ENCODE results near the gene MRGPRF.

The MRGPRF gene

GRCh38 chr11:69059429-69059828 lies 46.4 kb upstream of the MRGPRF start:
- TF ChIP-seq, protein P1, sequence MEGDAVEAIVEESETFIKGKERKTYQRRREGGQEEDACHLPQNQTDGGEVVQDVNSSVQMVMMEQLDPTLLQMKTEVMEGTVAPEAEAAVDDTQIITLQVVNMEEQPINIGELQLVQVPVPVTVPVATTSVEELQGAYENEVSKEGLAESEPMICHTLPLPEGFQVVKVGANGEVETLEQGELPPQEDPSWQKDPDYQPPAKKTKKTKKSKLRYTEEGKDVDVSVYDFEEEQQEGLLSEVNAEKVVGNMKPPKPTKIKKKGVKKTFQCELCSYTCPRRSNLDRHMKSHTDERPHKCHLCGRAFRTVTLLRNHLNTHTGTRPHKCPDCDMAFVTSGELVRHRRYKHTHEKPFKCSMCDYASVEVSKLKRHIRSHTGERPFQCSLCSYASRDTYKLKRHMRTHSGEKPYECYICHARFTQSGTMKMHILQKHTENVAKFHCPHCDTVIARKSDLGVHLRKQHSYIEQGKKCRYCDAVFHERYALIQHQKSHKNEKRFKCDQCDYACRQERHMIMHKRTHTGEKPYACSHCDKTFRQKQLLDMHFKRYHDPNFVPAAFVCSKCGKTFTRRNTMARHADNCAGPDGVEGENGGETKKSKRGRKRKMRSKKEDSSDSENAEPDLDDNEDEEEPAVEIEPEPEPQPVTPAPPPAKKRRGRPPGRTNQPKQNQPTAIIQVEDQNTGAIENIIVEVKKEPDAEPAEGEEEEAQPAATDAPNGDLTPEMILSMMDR (IDR thresholded peaks at IDR 0.05; ENCODE audit: extremely low read depth, insufficient read depth, missing control alignments), result no peak
- in situ Hi-C loops (cut with MboI; ENCODE audit: low pct_unique_long_range_greater_than_20kb, low sequenced_read_pairs, unreplicated experiment), result no loop called here
- DNase-seq (ENCODE audit: low spot score), result no peak

- DNase-seq (ENCODE audit: low spot score), result no peak
- in situ Hi-C loops (cut with MboI; ENCODE audit: low pct_unique_long_range_greater_than_20kb, low sequenced_read_pairs, unreplicated experiment), result no loop called here
- TF ChIP-seq, protein P1 (IDR thresholded peaks at IDR 0.05; ENCODE audit: extremely low read depth, insufficient read depth, missing control alignments), result no peak
These were observed 45.6 kb upstream of the MRGPRF start for GRCh38 chr11:69058511-69059270.

GRCh38 chr11:69057801-69058200 lies 44.8 kb upstream of the MRGPRF start:
- DNase-seq (ENCODE audit: low spot score), result no peak
- in situ Hi-C loops (cut with MboI; ENCODE audit: low pct_unique_long_range_greater_than_20kb, low sequenced_read_pairs, unreplicated experiment), result no loop called here
- TF ChIP-seq, protein P1 (IDR thresholded peaks at IDR 0.05; ENCODE audit: extremely low read depth, insufficient read depth, missing control alignments), result no peak

DNA sequence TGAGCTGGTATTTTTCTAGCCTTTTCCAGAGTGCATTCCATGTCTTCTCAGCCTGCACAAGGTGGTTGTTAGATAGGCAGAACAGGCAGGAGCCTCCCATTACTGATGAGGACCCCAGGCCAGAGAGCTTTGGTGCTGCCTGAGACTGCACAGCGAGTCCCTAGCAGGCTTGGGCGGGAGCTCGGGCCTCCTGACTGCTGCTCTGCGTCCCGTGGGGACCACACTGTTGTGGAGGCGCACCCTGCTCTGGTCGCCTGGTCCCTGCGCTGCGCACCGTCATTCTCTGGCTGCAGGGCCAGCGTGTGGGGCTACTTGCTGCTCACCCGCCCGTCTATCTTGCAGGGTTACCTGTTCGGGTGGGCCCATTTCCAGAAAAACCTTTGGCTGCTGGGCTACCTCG lies 44.2 kb upstream of the MRGPRF start:
- in situ Hi-C loops (cut with MboI; ENCODE audit: low pct_unique_long_range_greater_than_20kb, low sequenced_read_pairs, unreplicated experiment), result no loop called here
- no peak for DNase-seq (ENCODE audit: low spot score)
- TF ChIP-seq, protein P1 (IDR thresholded peaks at IDR 0.05; ENCODE audit: extremely low read depth, insufficient read depth, missing control alignments), result no peak

- peak; percentile 92 for DNase-seq (ENCODE audit: low spot score)
- TF ChIP-seq, protein P1 (IDR thresholded peaks at IDR 0.05; ENCODE audit: extremely low read depth, insufficient read depth, missing control alignments), result no peak
- in situ Hi-C loops (cut with MboI; ENCODE audit: low pct_unique_long_range_greater_than_20kb, low sequenced_read_pairs, unreplicated experiment), result no loop called here
These were observed 42.8 kb upstream of the MRGPRF start for GRCh38 chr11:69055598-69056516.

DNA sequence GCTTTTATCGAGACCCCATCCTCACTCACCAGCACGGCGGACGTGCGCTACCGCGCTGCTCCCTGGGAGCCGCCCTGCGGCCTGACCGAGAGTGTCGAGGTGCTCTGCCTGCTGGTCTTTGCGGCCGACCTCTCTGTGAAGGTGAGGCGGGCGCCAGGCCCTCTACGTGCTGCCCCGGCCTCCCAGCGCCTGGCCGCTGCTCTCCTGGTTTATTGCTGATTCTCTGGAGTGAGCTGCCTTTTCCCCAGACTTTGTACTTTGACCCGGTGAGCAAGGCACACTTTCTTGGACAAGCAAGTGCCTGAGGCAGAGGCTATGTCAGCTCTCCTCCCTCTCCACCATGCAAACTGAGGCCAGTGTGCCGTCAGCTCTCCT lies 42.2 kb upstream of the MRGPRF start:
- in situ Hi-C loops (cut with MboI; ENCODE audit: low pct_unique_long_range_greater_than_20kb, low sequenced_read_pairs, unreplicated experiment), result no loop called here
- no peak for DNase-seq (ENCODE audit: low spot score)
- TF ChIP-seq, protein P1 (IDR thresholded peaks at IDR 0.05; ENCODE audit: extremely low read depth, insufficient read depth, missing control alignments), result no peak
